SH-SY5Y (cell line): ENCODE data around the gene SMIM35.

ENCODE experiments used
- GATA2 ChIP-seq: IDR thresholded peaks from 2 replicates; pipeline ENCODE4 v1.6.1; 2011; ENCODE audit warnings: mild to moderate bottlenecking, low read depth, low read length
- GATA3 ChIP-seq: IDR thresholded peaks from 2 replicates; pipeline ENCODE4 v1.6.1; 2011; ENCODE audit warnings: low read depth, mild to moderate bottlenecking, low read length, moderate library complexity

DNA sequence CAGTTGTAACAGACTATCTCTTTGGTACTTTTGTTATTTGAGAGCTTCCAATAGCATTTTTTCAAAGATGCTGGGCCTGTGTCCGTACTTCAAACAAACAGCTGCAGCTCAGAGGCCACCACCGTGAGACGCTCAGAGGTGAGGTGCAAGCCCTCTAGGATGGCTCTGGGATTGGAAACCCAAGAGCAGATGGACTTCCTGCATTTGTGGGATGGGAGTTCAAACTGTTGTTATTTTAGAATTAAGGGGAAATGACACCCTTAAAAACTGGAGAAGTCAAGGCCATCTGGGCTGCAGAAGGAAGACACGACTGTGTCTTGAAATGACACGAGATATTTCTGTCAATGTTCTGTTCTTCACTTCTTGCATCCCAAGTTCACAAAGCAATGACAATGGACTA, 109.7 kb downstream of the SMIM35 start:
- no peak for TF ChIP-seq GATA3
- TF ChIP-seq GATA2, result no peak
